Measurements from ENCODE around the gene DENND1A. TPM values are rescaled to one million over a fixed set of nuclear protein-coding genes. Genes with fewer than 3 reads are reported as not detected.

Gene DENND1A
- total and polyA plus RNA-seq, 2 donors from 2014 or later, result 16.3 to 19.6 TPM

- H3K27ac ChIP-seq (ENCODE audit: low read depth in 2 of 2, low read length in 2 of 2), result no peak overlapping the region
Measured at GRCh38 chr9:123757547-123757946, 172.4 kb downstream of the DENND1A start.

DNA sequence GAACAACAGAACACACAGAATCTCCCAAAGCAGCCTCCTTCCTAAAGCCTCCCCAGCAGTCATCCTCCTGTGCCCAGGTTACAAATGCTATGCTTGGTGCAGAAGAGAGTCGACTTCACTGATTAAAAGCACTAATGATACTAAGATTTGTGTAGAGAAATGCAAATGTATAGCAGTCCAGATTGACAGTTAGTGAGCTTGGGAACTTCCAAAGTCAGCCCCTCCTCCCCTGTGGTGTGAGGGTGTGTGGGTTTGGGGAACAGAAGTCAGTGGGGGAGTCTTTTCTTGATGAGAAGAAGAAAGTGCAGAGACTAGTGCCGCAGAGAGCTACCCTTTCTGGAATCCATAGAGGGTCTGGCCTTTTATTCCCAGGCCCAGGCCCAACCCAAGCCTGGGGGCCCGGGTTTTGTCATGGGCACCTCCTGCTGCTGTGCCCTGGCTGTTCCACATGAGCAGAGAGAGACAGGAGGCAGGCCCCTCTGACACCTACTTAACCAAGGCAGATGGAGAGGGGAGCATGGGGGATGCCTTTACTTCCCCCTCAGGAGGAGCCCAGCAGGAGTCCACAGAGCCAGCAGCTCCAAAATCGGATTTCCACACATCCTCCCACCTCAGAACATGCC lies 173.3 kb downstream of the DENND1A start:
- H3K9me3 ChIP-seq (ENCODE audit: control insufficient read depth in 2 of 3, insufficient read depth in 1 of 3, low read length in 3 of 3), result no peaks in the 10 kb centered on the region
- H3K27ac ChIP-seq (ENCODE audit: low read depth in 2 of 2, low read length in 2 of 2), result no peak overlapping the region
- no peak overlapping the region for H3K9ac ChIP-seq (ENCODE audit: low read length in 3 of 3)
- TF ChIP-seq, protein P1, sequence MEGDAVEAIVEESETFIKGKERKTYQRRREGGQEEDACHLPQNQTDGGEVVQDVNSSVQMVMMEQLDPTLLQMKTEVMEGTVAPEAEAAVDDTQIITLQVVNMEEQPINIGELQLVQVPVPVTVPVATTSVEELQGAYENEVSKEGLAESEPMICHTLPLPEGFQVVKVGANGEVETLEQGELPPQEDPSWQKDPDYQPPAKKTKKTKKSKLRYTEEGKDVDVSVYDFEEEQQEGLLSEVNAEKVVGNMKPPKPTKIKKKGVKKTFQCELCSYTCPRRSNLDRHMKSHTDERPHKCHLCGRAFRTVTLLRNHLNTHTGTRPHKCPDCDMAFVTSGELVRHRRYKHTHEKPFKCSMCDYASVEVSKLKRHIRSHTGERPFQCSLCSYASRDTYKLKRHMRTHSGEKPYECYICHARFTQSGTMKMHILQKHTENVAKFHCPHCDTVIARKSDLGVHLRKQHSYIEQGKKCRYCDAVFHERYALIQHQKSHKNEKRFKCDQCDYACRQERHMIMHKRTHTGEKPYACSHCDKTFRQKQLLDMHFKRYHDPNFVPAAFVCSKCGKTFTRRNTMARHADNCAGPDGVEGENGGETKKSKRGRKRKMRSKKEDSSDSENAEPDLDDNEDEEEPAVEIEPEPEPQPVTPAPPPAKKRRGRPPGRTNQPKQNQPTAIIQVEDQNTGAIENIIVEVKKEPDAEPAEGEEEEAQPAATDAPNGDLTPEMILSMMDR (IDR thresholded peaks at IDR 0.05; ENCODE audit: borderline replicate concordance, extremely low read depth, insufficient read depth), result no peak
- DNase-seq, result no peak
- peaks cover 0 to 24% (median 12%) of the 10 kb centered on the region in 3 donors for H3K4me1 ChIP-seq (ENCODE audit: control insufficient read depth in 2 of 3, insufficient read depth in 2 of 3, low read depth in 1 of 3, low read length in 3 of 3)
- H3K36me3 ChIP-seq (ENCODE audit: control insufficient read depth in 2 of 3, insufficient read depth in 3 of 3, low read length in 3 of 3), result no peaks in the 10 kb centered on the region
- H3K27me3 ChIP-seq (ENCODE audit: control insufficient read depth, insufficient read depth, low read length), result no peaks in the 10 kb centered on the region
- intact Hi-C loops (cut with DNase I), result no loop called here
- H3K4me3 ChIP-seq (ENCODE audit: low read length in 3 of 3), result peak overlapping the region in 1 of 3 donors; percentile 8
- no peak for FAIRE-seq

More at GRCh38 chr9:123757547-123757946, 172.4 kb downstream of the DENND1A start:
- intact Hi-C loops (cut with DNase I), result no loop called here
- Histone ChIP-seq H3K36me3 (ENCODE audit: control insufficient read depth in 2 of 3, insufficient read depth in 3 of 3, low read length in 3 of 3) (no peaks in the 10 kb centered on the region), H3K9ac (ENCODE audit: low read length in 3 of 3) (no peak overlapping the region), H3K4me3 (ENCODE audit: low read length in 3 of 3) (peak overlapping the region in 2 of 3 donors; percentile 19 to 26), H3K9me3 (ENCODE audit: control insufficient read depth in 2 of 3, insufficient read depth in 1 of 3, low read length in 3 of 3) (no peaks in the 10 kb centered on the region), H3K4me1 (ENCODE audit: control insufficient read depth in 2 of 3, insufficient read depth in 2 of 3, low read depth in 1 of 3, low read length in 3 of 3) (peaks cover 4 to 32% (median 17%) of the 10 kb centered on the region in 3 donors), H3K27me3 (ENCODE audit: control insufficient read depth, insufficient read depth, low read length) (no peaks in the 10 kb centered on the region)
- TF ChIP-seq, protein P1 (IDR thresholded peaks at IDR 0.05; ENCODE audit: borderline replicate concordance, extremely low read depth, insufficient read depth), result no peak
- peak in 1 of 5 donors; percentile 43 for DNase-seq
- FAIRE-seq, result no peak

DNA sequence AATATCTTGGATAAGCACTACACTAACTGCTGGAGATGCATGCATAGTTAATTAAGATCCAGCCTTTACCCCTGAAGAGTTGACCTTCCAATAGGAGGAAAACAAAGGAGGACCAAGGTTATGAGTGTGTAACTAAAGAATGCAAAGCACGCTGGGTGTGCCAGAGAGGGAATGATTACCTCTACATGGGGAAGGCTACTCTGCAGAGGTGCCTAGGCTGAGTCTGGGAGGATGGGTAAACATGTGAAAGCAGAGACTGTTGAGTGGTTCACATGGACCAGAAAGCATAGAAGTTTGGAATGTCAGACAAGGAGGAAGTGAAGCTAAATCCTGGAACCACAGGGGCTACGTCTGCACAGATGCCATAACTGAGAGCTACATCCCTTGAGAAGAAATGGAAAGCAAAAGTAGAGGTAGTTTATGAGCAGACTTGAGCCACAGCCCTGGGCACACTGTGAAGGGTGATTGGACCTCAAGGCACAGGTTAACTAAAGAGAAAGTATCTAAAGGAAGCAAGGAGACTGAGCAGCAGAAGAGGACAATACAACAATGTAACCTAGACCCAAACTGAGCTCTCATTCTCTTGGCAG lies 176.2 kb downstream of the DENND1A start:
- FAIRE-seq, result no peak

More for the DNA sequence above, 176.2 kb downstream of the DENND1A start:
- DNase-seq, result no peak
- no peaks in the 10 kb centered on the region for H3K27me3 ChIP-seq (ENCODE audit: control insufficient read depth, insufficient read depth, low read length)
- H3K36me3 ChIP-seq (ENCODE audit: control insufficient read depth in 2 of 3, insufficient read depth in 3 of 3, low read length in 3 of 3), result no peaks in the 10 kb centered on the region
- H3K4me1 ChIP-seq (ENCODE audit: control insufficient read depth in 2 of 3, insufficient read depth in 2 of 3, low read depth in 1 of 3, low read length in 3 of 3), result peaks cover 0 to 15% (median 9%) of the 10 kb centered on the region in 3 donors
- H3K9me3 ChIP-seq (ENCODE audit: control insufficient read depth in 2 of 3, insufficient read depth in 1 of 3, low read length in 3 of 3), result no peaks in the 10 kb centered on the region
- H3K9ac ChIP-seq (ENCODE audit: low read length in 3 of 3), result no peak overlapping the region
- intact Hi-C loops (cut with DNase I), result no loop called here
- no peak overlapping the region for H3K27ac ChIP-seq (ENCODE audit: low read depth in 2 of 2, low read length in 2 of 2)
- TF ChIP-seq, protein P1 (IDR thresholded peaks at IDR 0.05; ENCODE audit: borderline replicate concordance, extremely low read depth, insufficient read depth), result no peak
- H3K4me3 ChIP-seq (ENCODE audit: low read length in 3 of 3), result no peak overlapping the region

Data from kidney (tissue), 14 donors.